GM12878 (cell line): ENCODE data around the gene CLN6. TPM values are rescaled to one million over a fixed set of nuclear protein-coding genes. Genes with fewer than 3 reads are reported as not detected.

Source experiments
- ATAC-seq: fragments of 200-7000 bp; cut with Tn5 transposase; 3 replicates; pipeline ENCODE4 v1.9.1; 2020; ENCODE audit warnings: mild to moderate bottlenecking, moderate library complexity
- BruUV-seq: library from RNA; stranded (reverse); fragments of 400-500 nt; replicated peaks from 2 replicates; lab custom pipeline; 2021; lab: Mats Ljungman, UMichigan
- CTCF ChIA-PET: fragments of 300-600 bp; sonication (Branson Sonifier 250); formaldehyde crosslinking; extraction: SDS; loops from one replicate; lab custom pipeline; 2021; ENCODE audit warnings: inconsistent platforms; lab: Yijun Ruan, JAX
- POLR2A ChIA-PET: fragments of 350-600 bp; formaldehyde crosslinking; extraction: SDS; loops from one replicate; lab custom pipeline; 2021; ENCODE audit warnings: inconsistent platforms; lab: Charles Lee
- RAD21 ChIA-PET: fragments of 300-600 bp; sonication (Branson Sonifier 250); formaldehyde crosslinking; loops from one replicate; lab custom pipeline; 2023; ENCODE audit warnings: antibody characterized with exemption; ENCODE audit not compliant: unreplicated experiment; lab: Charles Lee
- SMC1A ChIA-PET: fragments of 300-600 bp; sonication (Branson Sonifier 250); formaldehyde crosslinking; loops from one replicate; lab custom pipeline; 2023; ENCODE audit not compliant: unreplicated experiment, uncharacterized antibody; lab: Charles Lee
- DNase-seq: peaks from one replicate; pipeline ENCODE4 v3.0.0-alpha.2; 2011; ENCODE audit warnings: low read depth, low spot score
- FAIRE-seq: peaks from 3 replicates; lab custom pipeline; 2011; peaks lifted over from hg19 to GRCh38; lab: Jason Lieb, UNC
- H2AFZ ChIP-seq: 2 replicates; pipeline ENCODE4 v1.6.0; 2011; ENCODE audit warnings: low read depth, low read length, control low read depth; ENCODE audit not compliant: control insufficient read depth
- H3K27ac ChIP-seq: 2 replicates; pipeline ENCODE4 v1.5.1; 2011; ENCODE audit warnings: control low read depth; ENCODE audit not compliant: control insufficient read depth, insufficient read depth
- H3K27me3 ChIP-seq, 2 experiments: replicated peaks in 1 of 2; 2 replicates each; pipeline versions ENCODE4 v1.6.0 to v1.6.1; 2011; ENCODE audit warnings: low read length in 1 of 2; ENCODE audit not compliant: control insufficient read depth in 2 of 2, insufficient read depth in 2 of 2
- H3K36me3 ChIP-seq, 2 experiments: 2 replicates each; pipeline ENCODE4 v1.5.1; 2011; ENCODE audit warnings: low read length in 1 of 2; ENCODE audit not compliant: control insufficient read depth in 2 of 2, insufficient read depth in 2 of 2
- H3K4me1 ChIP-seq: 2 replicates; pipeline ENCODE4 v1.6.1; 2011; ENCODE audit warnings: mild to moderate bottlenecking, low read length, moderate library complexity, mixed read lengths; ENCODE audit not compliant: control insufficient read depth, insufficient read depth
- H3K4me2 ChIP-seq: 2 replicates; pipeline ENCODE4 v1.6.0; 2011; ENCODE audit warnings: control low read depth; ENCODE audit not compliant: control insufficient read depth, insufficient read depth
- H3K4me3 ChIP-seq: fragments of 200-600 bp; sonication (generic); 2 replicates; pipeline ENCODE4 v1.5.1; 2016
- H3K79me2 ChIP-seq: 2 replicates; pipeline ENCODE4 v1.6.0; 2011; ENCODE audit warnings: low read length; ENCODE audit not compliant: control insufficient read depth, insufficient read depth
- H3K9ac ChIP-seq: 2 replicates; pipeline ENCODE4 v1.8.0; 2011; ENCODE audit warnings: low read length, control low read depth, mixed read lengths; ENCODE audit not compliant: control insufficient read depth, insufficient read depth
- H3K9me3 ChIP-seq: replicated peaks from 3 replicates; pipeline ENCODE4 v1.5.1; 2011; ENCODE audit warnings: mild to moderate bottlenecking, low read length; ENCODE audit not compliant: control insufficient read depth, insufficient read depth
- H4K20me1 ChIP-seq: 2 replicates; pipeline ENCODE4 v1.6.0; 2011; ENCODE audit not compliant: control insufficient read depth, insufficient read depth
- ATF3 ChIP-seq: IDR thresholded peaks from 2 replicates; pipeline ENCODE4 v1.6.1; 2011; ENCODE audit warnings: low read depth, mild to moderate bottlenecking, low read length, moderate library complexity, borderline replicate concordance; ENCODE audit errors: extremely low read depth
- GABPA ChIP-seq: IDR thresholded peaks from 2 replicates; pipeline ENCODE4 v1.6.1; 2014; ENCODE audit warnings: antibody characterized with exemption, low read depth, mild to moderate bottlenecking, inconsistent platforms
- NBN ChIP-seq: fragments of 450-650 bp; IDR thresholded peaks from 2 replicates; pipeline ENCODE4 v1.6.1; 2016
- NR2C1 ChIP-seq: fragments of 450-650 bp; IDR thresholded peaks from 2 replicates; pipeline ENCODE4 v1.6.1; 2017; ENCODE audit warnings: antibody characterized with exemption, mild to moderate bottlenecking, moderate library complexity
- PBX3 ChIP-seq: IDR thresholded peaks from 2 replicates; pipeline ENCODE4 v1.6.1; 2011; ENCODE audit warnings: mild to moderate bottlenecking, low read depth, low read length, moderate library complexity; ENCODE audit not compliant: insufficient replicate concordance
- POLR2A ChIP-seq: IDR thresholded peaks from 2 replicates; pipeline ENCODE4 v1.6.1; 2011; ENCODE audit warnings: low read depth, mild to moderate bottlenecking, low read length
- POU2F2 ChIP-seq: IDR thresholded peaks from 3 replicates; pipeline ENCODE4 v1.6.1; 2011; ENCODE audit warnings: low read depth, mild to moderate bottlenecking, low read length, borderline replicate concordance
- PRDM15 ChIP-seq: fragments of 450-650 bp; formaldehyde crosslinking; IDR thresholded peaks from 2 replicates; pipeline ENCODE4 v1.4.0; 2020; ENCODE audit warnings: mild to moderate bottlenecking, moderate library complexity
- YBX1 ChIP-seq: fragments of 450-650 bp; IDR thresholded peaks from 2 replicates; pipeline ENCODE4 v1.6.1; 2016; ENCODE audit warnings: antibody characterized with exemption
- ZNF622 ChIP-seq: fragments of 450-650 bp; IDR thresholded peaks from 2 replicates; pipeline ENCODE4 v1.6.1; 2017; ENCODE audit warnings: mild to moderate bottlenecking, inconsistent platforms
- in situ Hi-C: fragments of 300-500 bp; cut with MboI; formaldehyde crosslinking; loops from 9 replicates; pipeline ENCODE4 v1.14.3; 2018; ENCODE audit warnings: mixed read lengths
- intact Hi-C: fragments of 100-400 bp; cut with micrococcal nuclease; formaldehyde crosslinking; loops from one replicate; pipeline ENCODE4 v1.14.2; 2022; ENCODE audit not compliant: unreplicated experiment
- polyA plus RNA-seq, 11 experiments: library from polyadenylated mRNA; depleted of rRNA in 4 of 11; unstranded in 6 of 11; stranded (reverse) in 5 of 11; fragments of >200 nt; fragmentation: Nextera tagmentation in 4 of 11; fragmentation: Illumina TruSeq in 1 of 11; extraction: Ambion mirVana in 4 of 11; extraction: Trizol in 1 of 11; gene quantifications; 1 replicate in 1 of 11; 2 replicates in 10 of 11; pipeline versions ENCODE4 v1.2.1 to v1.2.3, GENCODE V29; 2011 to 2016; ENCODE audit warnings: inconsistent platforms in 2 of 11, missing spikeins in 2 of 11, low read depth in 1 of 11
- total RNA-seq, 4 experiments: library from RNA; depleted of rRNA in 3 of 4; stranded (reverse); fragments of >200 nt in 3 of 4; fragmentation: Illumina TruSeq in 1 of 4; extraction: Trizol in 1 of 4; gene quantifications; 2 replicates each; pipeline versions ENCODE4 v1.2.1 to v1.2.3, GENCODE V29; 2013 to 2021

Gene CLN6
- total and polyA plus RNA-seq, 10 of the 15 experiments (the other 5 are each of a cell fraction or from before 2014, with no cell fraction given), result 0.74 to 69.0 (median 30.3) TPM

- Histone ChIP-seq H3K9ac (no peak overlapping the region), H3K79me2 (no peaks in the 10 kb centered on the region), H3K4me2 (no peak overlapping the region), H3K4me1 (no peaks in the 10 kb centered on the region)
- in situ Hi-C loops, result no loop called here
- intact Hi-C loops, result no loop called here
- BruUV-seq, result no TSS peak
- POLR2A ChIA-PET, result no interaction called here
- CTCF ChIA-PET, result interaction anchor here (1.8 kb wide), 1 partner anchor 9 kb away, joined by 4 read pairs; the partner anchor contains the start of gene CLN6
- TF ChIP-seq ZNF622, result no peak
- no peak for TF ChIP-seq POU2F2
- TF ChIP-seq NBN, result no peak
- TF ChIP-seq PBX3, result no peak
- TF ChIP-seq YBX1, result no peak
- TF ChIP-seq POLR2A, result no peak
- no peak for TF ChIP-seq GABPA
- TF ChIP-seq NR2C1, result no peak
- TF ChIP-seq PRDM15 (CRISPR knock-in tag), result no peak
- no peak for TF ChIP-seq ATF3
- TF ChIP-seq, all 136 proteins: peak for 0
- H3K27me3 ChIP-seq, result no peaks in the 10 kb centered on the region
- no peaks in the 10 kb centered on the region for H4K20me1 ChIP-seq
- no peaks in the 10 kb centered on the region for H3K36me3 ChIP-seq
- H3K4me3 ChIP-seq, result no peak overlapping the region
- no peak for ATAC-seq
- FAIRE-seq, result no peak
- no peaks in the 10 kb centered on the region; the same call in 2 of the 3 replicates for H3K9me3 ChIP-seq
- ChIA-PET RAD21 (no interaction called here), SMC1A (no interaction called here)
- no peak overlapping the region for H2AFZ ChIP-seq
- no peak for DNase-seq
- no peak overlapping the region for H3K27ac ChIP-seq
Observed at GRCh38 chr15:68239025-68239424, 9.5 kb upstream of the CLN6 start.
